Kidney (tissue), 14 donors: ENCODE results near the gene C19orf47. TPM values are rescaled to one million over a fixed set of nuclear protein-coding genes. Genes with fewer than 3 reads are reported as not detected.

Experiments
- DNase-seq, 5 donors: peaks; one replicate each; pipeline ENCODE4 v3.0.0-alpha.2; 2013 to 2020
- FAIRE-seq: peaks from 2 replicates; lab custom pipeline; 2012; peaks lifted over from hg19 to GRCh38; lab: Jason Lieb, UNC
- H3K27ac ChIP-seq, 2 donors: one replicate each; pipeline ENCODE4 v1.7.0; 2013; ENCODE audit warnings: low read depth in 2 of 2, low read length in 2 of 2, inconsistent platforms in 1 of 2
- H3K27me3 ChIP-seq: one replicate; pipeline ENCODE4 v1.7.1; 2013; ENCODE audit warnings: low read length, inconsistent platforms; ENCODE audit not compliant: control insufficient read depth, insufficient read depth
- H3K36me3 ChIP-seq, 3 donors: one replicate each; pipeline versions ENCODE4 v1.7.0 to v1.7.1; 2013; ENCODE audit warnings: low read length in 3 of 3, control low read depth in 1 of 3, inconsistent platforms in 1 of 3; ENCODE audit not compliant: insufficient read depth in 3 of 3, control insufficient read depth in 2 of 3
- H3K4me1 ChIP-seq, 3 donors: one replicate each; pipeline versions ENCODE4 v1.7.0 to v1.7.1; 2013; ENCODE audit warnings: low read length in 3 of 3, inconsistent platforms in 1 of 3, low read depth in 1 of 3; ENCODE audit not compliant: control insufficient read depth in 2 of 3, insufficient read depth in 2 of 3
- H3K4me3 ChIP-seq, 3 donors: one replicate each; pipeline versions ENCODE4 v1.7.0 to v1.8.1; 2013; ENCODE audit warnings: low read length in 3 of 3, control low read depth in 1 of 3, inconsistent platforms in 1 of 3
- H3K9ac ChIP-seq, 3 donors: one replicate each; pipeline versions ENCODE4 v1.7.0 to v1.7.1; 2013; ENCODE audit warnings: low read length in 3 of 3, control low read depth in 1 of 3, inconsistent platforms in 1 of 3
- H3K9me3 ChIP-seq, 3 donors: one replicate each; pipeline versions ENCODE4 v1.7.0 to v1.7.1; 2013; ENCODE audit warnings: low read length in 3 of 3, control low read depth in 1 of 3, inconsistent platforms in 1 of 3; ENCODE audit not compliant: control insufficient read depth in 2 of 3, insufficient read depth in 1 of 3
- intact Hi-C: fragments of 100-400 bp; cut with DNase I; formaldehyde crosslinking; loops from one replicate; pipeline ENCODE4 v1.11.1; 2022
- polyA plus RNA-seq: library from polyadenylated mRNA; stranded (reverse); fragments of 350-450 nt; fragmentation: Illumina TruSeq; extraction: RNeasy Lipid Tissue Mini Kit (QIAGEN cat#74804); gene quantifications from one replicate; pipeline ENCODE4 v1.2.3, GENCODE V29; 2014; ENCODE audit warnings: low read depth, low replicate concordance; ENCODE audit not compliant: insufficient read depth
- total RNA-seq: library from RNA; stranded (reverse); fragmentation: NEBNext Ultra II Directional; extraction: Animal tissue kit (Norgen Biotek cat#: 25700); gene quantifications from one replicate; pipeline ENCODE4 v1.2.1, GENCODE V29; 2021
- TF ChIP-seq, protein P1 (sequence below): IDR thresholded peaks from 3 replicates; pipeline ENCODE4 v1.5.1; 2012; ENCODE audit warnings: mild to moderate bottlenecking, moderate library complexity, borderline replicate concordance; ENCODE audit not compliant: insufficient read depth; ENCODE audit errors: extremely low read depth
- donor health status: control.
- donor health status: control.
- donor health status: control.
- donor health status: control.
- donor health status: control.
- donor health status: DM: yes; HTN: yes; CAD: no.
- donor health status: Normal renal cell carcinoma (clear cell type).

The C19orf47 gene
- total and polyA plus RNA-seq, 2 donors from 2014 or later: 12.9 to 13.0 TPM

DNA sequence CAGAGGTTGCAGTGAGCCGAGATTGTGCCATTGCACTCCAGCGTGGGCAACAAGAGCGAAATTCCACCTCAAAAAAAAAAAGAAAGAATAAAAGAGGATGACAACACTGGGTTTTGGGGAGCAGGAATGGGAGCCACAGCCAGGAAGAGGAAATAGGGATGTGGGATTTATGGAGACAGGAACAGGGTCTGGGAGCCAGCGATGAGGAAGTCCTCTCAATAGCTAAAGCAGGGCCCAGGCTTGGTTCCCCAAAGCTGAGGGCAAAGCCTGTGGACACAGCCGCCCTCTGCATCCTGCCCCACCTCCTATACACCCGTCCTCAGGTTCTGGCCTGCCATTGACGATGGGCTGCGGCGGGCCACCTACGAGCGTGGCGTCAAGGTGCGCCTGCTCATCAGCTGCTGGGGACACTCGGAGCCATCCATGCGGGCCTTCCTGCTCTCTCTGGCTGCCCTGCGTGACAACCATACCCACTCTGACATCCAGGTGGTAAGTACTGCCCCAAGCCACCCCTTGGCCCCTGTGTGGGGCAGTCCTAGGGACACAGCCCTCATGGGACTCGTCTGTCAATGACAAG, 28.2 kb upstream of the C19orf47 start:
- Histone ChIP-seq H3K4me1 (no peaks in the 10 kb centered on the region), H3K4me3 (no peak overlapping the region), H3K9ac (no peak overlapping the region), H3K27ac (no peak overlapping the region), H3K36me3 (peaks cover 9 to 27% (median 12%) of the 10 kb centered on the region in 3 donors), H3K9me3 (no peaks in the 10 kb centered on the region), H3K27me3 (no peaks in the 10 kb centered on the region)
- DNase-seq (no peak), FAIRE-seq (no peak)
- intact Hi-C loops: no loop called here
- TF ChIP-seq, protein P1, sequence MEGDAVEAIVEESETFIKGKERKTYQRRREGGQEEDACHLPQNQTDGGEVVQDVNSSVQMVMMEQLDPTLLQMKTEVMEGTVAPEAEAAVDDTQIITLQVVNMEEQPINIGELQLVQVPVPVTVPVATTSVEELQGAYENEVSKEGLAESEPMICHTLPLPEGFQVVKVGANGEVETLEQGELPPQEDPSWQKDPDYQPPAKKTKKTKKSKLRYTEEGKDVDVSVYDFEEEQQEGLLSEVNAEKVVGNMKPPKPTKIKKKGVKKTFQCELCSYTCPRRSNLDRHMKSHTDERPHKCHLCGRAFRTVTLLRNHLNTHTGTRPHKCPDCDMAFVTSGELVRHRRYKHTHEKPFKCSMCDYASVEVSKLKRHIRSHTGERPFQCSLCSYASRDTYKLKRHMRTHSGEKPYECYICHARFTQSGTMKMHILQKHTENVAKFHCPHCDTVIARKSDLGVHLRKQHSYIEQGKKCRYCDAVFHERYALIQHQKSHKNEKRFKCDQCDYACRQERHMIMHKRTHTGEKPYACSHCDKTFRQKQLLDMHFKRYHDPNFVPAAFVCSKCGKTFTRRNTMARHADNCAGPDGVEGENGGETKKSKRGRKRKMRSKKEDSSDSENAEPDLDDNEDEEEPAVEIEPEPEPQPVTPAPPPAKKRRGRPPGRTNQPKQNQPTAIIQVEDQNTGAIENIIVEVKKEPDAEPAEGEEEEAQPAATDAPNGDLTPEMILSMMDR: no peak

DNA sequence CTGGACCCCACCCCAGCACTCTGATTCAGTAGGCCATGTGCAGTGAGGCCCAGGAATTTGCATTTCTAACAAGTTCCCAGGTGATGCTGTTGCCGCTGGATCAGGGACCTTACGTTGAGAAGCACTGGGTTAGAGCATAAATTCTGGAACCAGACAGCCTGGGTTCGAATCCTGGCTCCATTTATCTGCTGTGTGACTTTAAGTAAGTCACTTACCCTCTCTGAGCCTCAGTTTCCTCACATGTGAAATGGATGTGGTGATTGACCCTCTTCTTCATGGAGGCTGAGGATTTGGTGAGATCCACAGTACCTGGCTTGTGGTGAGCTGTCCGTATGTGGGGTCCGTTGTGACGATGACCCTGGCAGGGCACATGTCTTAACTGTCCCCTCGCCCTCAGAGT, 25.9 kb upstream of the C19orf47 start:
- no peak for FAIRE-seq
- H3K27me3 ChIP-seq: no peaks in the 10 kb centered on the region
- intact Hi-C loops: no loop called here

DNA sequence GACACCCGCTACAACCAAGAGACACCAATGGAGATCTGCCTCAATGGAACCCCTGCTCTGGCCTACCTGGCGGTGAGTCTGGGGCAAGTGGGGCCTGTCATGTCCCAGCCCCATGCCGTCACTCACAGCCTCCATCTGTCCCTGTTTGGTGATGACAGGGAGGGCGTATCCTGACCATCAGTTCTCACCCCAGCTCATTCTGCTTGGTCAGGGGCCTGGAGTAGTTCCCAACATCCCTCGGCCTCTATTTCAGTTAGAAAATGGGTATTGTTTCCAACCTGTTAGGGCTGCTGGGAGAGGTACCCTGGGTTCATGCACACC, 23.6 kb upstream of the C19orf47 start:
- no peak for FAIRE-seq
- no peak overlapping the region for H3K27ac ChIP-seq
- peaks cover 7 to 19% (median 8%) of the 10 kb centered on the region in 3 donors for H3K36me3 ChIP-seq
- H3K4me1 ChIP-seq: no peaks in the 10 kb centered on the region
- no peak overlapping the region for H3K9ac ChIP-seq
- DNase-seq: no peak
- intact Hi-C loops: no loop called here
- TF ChIP-seq, protein P1: no peak
- no peaks in the 10 kb centered on the region for H3K9me3 ChIP-seq
- no peak overlapping the region for H3K4me3 ChIP-seq
- no peaks in the 10 kb centered on the region for H3K27me3 ChIP-seq

More for the DNA sequence above, 25.9 kb upstream of the C19orf47 start:
- DNase-seq: no peak
- TF ChIP-seq, protein P1: no peak
- H3K9me3 ChIP-seq: no peaks in the 10 kb centered on the region
- H3K4me3 ChIP-seq: no peak overlapping the region
- no peak overlapping the region for H3K9ac ChIP-seq
- no peaks in the 10 kb centered on the region for H3K4me1 ChIP-seq
- H3K36me3 ChIP-seq: peaks cover 9 to 27% (median 12%) of the 10 kb centered on the region in 3 donors
- H3K27ac ChIP-seq: no peak overlapping the region
